GM12878 (cell line): ENCODE data around the gene IL20RA.

Source experiments
- CTCF ChIP-seq, 3 experiments: IDR thresholded peaks in 2 of 3; conservative IDR thresholded peaks in 1 of 3; 2 replicates each; pipeline ENCODE4 v1.5.1; 2011; ENCODE audit warnings: low read depth in 3 of 3, low read length in 3 of 3, mild to moderate bottlenecking in 3 of 3, control low read depth in 2 of 3, moderate library complexity in 2 of 3, inconsistent platforms in 1 of 3, mixed read lengths in 1 of 3; ENCODE audit not compliant: control insufficient read depth in 2 of 3, insufficient read depth in 1 of 3; ENCODE audit errors: extremely low read depth in 1 of 3
- SRF ChIP-seq, 2 experiments: IDR thresholded peaks; 2 replicates each; pipeline ENCODE4 v1.6.1; 2011; ENCODE audit warnings: low read depth in 2 of 2, low read length in 2 of 2, mild to moderate bottlenecking in 1 of 2, moderate library complexity in 1 of 2

- no peak for TF ChIP-seq CTCF (IDR thresholded peaks at IDR 0.05 in 2 of 3, conservative IDR thresholded peaks at IDR 0.05 in 1 of 3; ENCODE audit: control insufficient read depth in 2 of 3, extremely low read depth in 1 of 3, insufficient read depth in 1 of 3, low read depth in 3 of 3, low read length in 3 of 3)
- TF ChIP-seq SRF (IDR thresholded peaks at IDR 0.05; ENCODE audit: low read depth in 2 of 2, low read length in 2 of 2): no peak
Observed at GRCh38 chr6:136995521-136995920, 49.2 kb downstream of the IL20RA start.
